Measurements from ENCODE around the gene NLRP4.

The NLRP4 gene

DNA sequence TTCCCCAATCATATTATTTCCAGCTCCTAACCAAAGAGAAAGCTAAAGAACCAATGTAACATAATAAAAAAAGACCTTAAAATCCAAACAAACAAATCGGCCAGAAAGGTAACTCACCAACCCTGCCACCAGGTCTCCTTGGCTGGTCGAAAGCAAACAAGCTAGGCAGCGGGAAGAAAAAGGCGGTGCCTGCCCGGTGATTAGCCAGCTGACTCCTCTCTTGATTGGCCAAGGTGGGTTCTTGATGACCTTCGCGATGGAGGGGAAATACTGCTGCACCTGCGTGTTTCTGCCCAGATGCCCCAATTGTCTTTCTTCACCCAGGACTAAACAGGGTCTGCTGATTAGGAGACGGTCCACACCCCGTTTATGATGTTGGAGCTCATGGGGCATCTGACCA, 4.5 kb upstream of the NLRP4 start, which contains the start of gene NLRP11:
Gene NLRP11, minus strand, starts transcription at position 154 of the 400 bp plus-strand sequence. CDS start 13,825 bp downstream, outside the sequence.
- TF ChIP-seq SPI1 (IDR thresholded peaks at IDR 0.05; ENCODE audit: low read depth, low read length) = no peak
- no peak for TF ChIP-seq PAX5 (IDR thresholded peaks at IDR 0.05; ENCODE audit: insufficient read depth, low read length, severe bottlenecking)
- no peak for TF ChIP-seq POLR2A (IDR thresholded peaks at IDR 0.05; ENCODE audit: low read depth, low read length)
- TF ChIP-seq POLR2AphosphoS5 (IDR thresholded peaks at IDR 0.05; ENCODE audit: low read depth, low read length) = no peak
- no peak for FAIRE-seq
- no peak for DNase-seq (ENCODE audit: insufficient read length, low spot score)

DNA sequence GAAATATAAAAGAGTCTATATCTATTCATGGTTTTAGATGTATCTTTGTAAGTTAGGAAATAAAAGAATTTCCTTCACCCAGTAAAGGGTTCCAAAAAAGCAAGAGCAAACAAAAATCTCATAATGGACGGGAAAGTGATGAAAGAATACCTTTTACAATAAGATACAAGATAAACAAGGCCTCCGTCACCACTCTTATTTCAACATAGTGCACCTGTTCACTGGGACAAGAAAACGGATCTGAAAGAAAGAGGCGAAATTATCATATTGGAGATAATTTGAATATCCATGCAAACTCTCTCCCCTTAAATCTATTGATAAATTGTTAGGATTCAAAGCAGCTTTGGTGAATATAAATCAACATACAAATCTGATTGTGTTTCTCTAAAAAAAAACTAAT, 3.7 kb upstream of the NLRP4 start:
- FAIRE-seq (no peak), DNase-seq (ENCODE audit: insufficient read length, low spot score) (no peak)
- TF ChIP-seq SPI1 (IDR thresholded peaks at IDR 0.05; ENCODE audit: low read depth, low read length) (no peak), POLR2A (IDR thresholded peaks at IDR 0.05; ENCODE audit: low read depth, low read length) (no peak), TAF1 (IDR thresholded peaks at IDR 0.05; ENCODE audit: low read depth, low read length) (no peak), PAX5 (IDR thresholded peaks at IDR 0.05; ENCODE audit: insufficient read depth, low read length, severe bottlenecking) (no peak), POU2F2 (IDR thresholded peaks at IDR 0.05; ENCODE audit: low read depth, low read length) (no peak), POLR2AphosphoS5 (IDR thresholded peaks at IDR 0.05; ENCODE audit: low read depth, low read length) (no peak)

DNA sequence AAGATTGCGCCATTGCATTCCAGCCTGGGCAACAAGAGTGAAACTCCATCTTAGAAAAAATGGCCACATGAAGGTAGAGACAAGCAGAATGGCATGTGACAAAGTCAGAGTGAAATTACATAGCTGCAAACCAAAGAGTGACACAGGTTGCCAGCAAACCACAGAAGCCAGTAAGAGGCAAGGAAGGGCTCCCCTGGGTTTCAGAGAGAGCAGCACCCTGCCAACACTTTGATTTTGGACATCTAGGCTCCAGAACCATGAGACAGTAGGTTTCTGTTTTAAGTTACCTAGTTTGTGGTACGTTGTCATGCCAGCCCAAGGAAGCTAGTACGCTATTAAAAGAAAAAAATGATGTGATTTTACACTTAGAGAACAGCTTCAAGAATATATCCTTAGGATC, 1.9 kb downstream of the NLRP4 start:
- no peak for TF ChIP-seq TAF1 (IDR thresholded peaks at IDR 0.05; ENCODE audit: low read depth, low read length)
- no peak for TF ChIP-seq SPI1 (IDR thresholded peaks at IDR 0.05; ENCODE audit: low read depth, low read length)
- no peak for TF ChIP-seq POLR2A (IDR thresholded peaks at IDR 0.05; ENCODE audit: low read depth, low read length)
- no peak for TF ChIP-seq POU2F2 (IDR thresholded peaks at IDR 0.05; ENCODE audit: low read depth, low read length)
- TF ChIP-seq POLR2AphosphoS5 (IDR thresholded peaks at IDR 0.05; ENCODE audit: low read depth, low read length) = no peak
- no peak for TF ChIP-seq PAX5 (IDR thresholded peaks at IDR 0.05; ENCODE audit: insufficient read depth, low read length, severe bottlenecking)
- FAIRE-seq (no peak), DNase-seq (ENCODE audit: insufficient read length, low spot score) (no peak)

DNA sequence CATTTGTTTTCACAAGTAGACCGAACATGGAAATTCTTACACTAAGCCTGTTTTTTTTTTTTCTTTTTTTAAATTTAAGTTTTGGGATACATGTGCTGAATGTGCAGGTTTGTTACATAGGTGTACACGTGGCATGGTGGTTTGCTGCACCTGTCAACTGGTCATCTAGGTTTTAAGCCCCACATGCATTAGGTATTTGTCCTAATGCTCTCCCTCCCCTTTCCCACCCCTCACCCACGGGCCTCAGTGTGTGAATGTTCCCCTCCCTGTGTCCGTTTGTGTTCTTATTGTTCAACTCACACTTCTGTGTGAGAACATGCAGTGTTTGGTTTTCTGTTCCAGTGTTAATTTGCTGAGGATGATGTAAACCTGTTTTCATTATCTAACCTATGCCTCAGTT, 2.6 kb downstream of the NLRP4 start:
- DNase-seq (ENCODE audit: insufficient read length, low spot score) = no peak
- FAIRE-seq = no peak
- TF ChIP-seq PAX5 (IDR thresholded peaks at IDR 0.05; ENCODE audit: insufficient read depth, low read length, severe bottlenecking) = no peak
- no peak for TF ChIP-seq POLR2AphosphoS5 (IDR thresholded peaks at IDR 0.05; ENCODE audit: low read depth, low read length)
- no peak for TF ChIP-seq POLR2A (IDR thresholded peaks at IDR 0.05; ENCODE audit: low read depth, low read length)
- no peak for TF ChIP-seq SPI1 (IDR thresholded peaks at IDR 0.05; ENCODE audit: low read depth, low read length)
- no peak for TF ChIP-seq TAF1 (IDR thresholded peaks at IDR 0.05; ENCODE audit: low read depth, low read length)
- no peak for TF ChIP-seq POU2F2 (IDR thresholded peaks at IDR 0.05; ENCODE audit: low read depth, low read length)

DNA sequence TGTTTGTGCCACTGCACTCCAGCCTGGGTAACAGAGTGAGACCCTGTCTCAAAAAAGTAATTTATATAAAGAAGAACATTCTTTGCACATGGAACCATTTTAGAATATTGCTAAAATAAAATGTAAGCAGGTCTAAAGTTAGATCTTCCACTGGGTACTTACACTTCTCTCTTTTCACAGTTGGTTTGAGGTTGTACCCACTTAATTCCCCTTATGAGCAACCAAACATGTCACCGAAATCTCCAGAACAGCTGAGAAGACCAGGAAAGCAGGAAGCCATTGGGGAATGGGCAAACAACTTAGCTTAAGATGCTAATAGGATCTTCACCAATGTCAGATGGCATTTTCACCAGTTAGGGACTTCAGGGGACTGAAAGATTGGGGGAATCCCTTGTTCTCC, 18.8 kb downstream of the NLRP4 start:
- FAIRE-seq (no peak), DNase-seq (ENCODE audit: insufficient read length, low spot score) (no peak)
- TF ChIP-seq POLR2AphosphoS5 (IDR thresholded peaks at IDR 0.05; ENCODE audit: low read depth, low read length) = no peak
- no peak for TF ChIP-seq TAF1 (IDR thresholded peaks at IDR 0.05; ENCODE audit: low read depth, low read length)
- TF ChIP-seq PAX5 (IDR thresholded peaks at IDR 0.05; ENCODE audit: insufficient read depth, low read length, severe bottlenecking) = no peak
- TF ChIP-seq POU2F2 (IDR thresholded peaks at IDR 0.05; ENCODE audit: low read depth, low read length) = no peak
- no peak for TF ChIP-seq SPI1 (IDR thresholded peaks at IDR 0.05; ENCODE audit: low read depth, low read length)
- TF ChIP-seq POLR2A (IDR thresholded peaks at IDR 0.05; ENCODE audit: low read depth, low read length) = no peak

DNA sequence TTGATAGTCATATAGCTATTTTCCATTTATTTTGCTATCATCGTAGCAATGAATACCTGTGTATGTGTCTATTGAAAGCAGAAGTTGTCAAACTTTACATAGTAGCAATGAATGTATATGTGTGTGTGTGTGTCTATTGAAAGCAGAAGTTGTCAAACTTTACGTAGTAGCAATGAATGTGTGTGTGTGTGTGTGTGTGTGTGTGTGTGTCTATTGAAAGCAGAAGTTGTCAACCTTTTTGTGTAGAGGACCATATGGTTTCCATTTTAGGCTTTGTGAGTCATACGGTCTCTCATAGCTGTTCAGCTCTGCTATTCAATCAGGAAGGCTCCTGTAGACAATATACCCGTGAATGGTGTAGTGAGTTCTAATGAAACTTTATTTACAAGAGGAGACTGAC, 20.8 kb downstream of the NLRP4 start:
- DNase-seq (ENCODE audit: insufficient read length, low spot score) (no peak), FAIRE-seq (no peak)
- TF ChIP-seq POU2F2 (IDR thresholded peaks at IDR 0.05; ENCODE audit: low read depth, low read length) (no peak), TAF1 (IDR thresholded peaks at IDR 0.05; ENCODE audit: low read depth, low read length) (no peak), POLR2A (IDR thresholded peaks at IDR 0.05; ENCODE audit: low read depth, low read length) (no peak), PAX5 (IDR thresholded peaks at IDR 0.05; ENCODE audit: insufficient read depth, low read length, severe bottlenecking) (no peak), POLR2AphosphoS5 (IDR thresholded peaks at IDR 0.05; ENCODE audit: low read depth, low read length) (no peak), SPI1 (IDR thresholded peaks at IDR 0.05; ENCODE audit: low read depth, low read length) (no peak)

DNA sequence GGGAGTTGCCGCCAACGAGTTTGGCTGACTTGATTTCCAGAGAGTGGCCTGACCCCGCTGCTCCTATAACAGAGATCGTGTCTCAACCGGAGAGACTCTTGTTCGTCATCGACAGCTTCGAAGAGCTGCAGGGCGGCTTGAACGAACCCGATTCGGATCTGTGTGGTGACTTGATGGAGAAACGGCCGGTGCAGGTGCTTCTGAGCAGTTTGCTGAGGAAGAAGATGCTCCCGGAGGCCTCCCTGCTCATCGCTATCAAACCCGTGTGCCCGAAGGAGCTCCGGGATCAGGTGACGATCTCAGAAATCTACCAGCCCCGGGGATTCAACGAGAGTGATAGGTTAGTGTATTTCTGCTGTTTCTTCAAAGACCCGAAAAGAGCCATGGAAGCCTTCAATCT, 21.6 kb downstream of the NLRP4 start:
- no peak for FAIRE-seq
- no peak for DNase-seq (ENCODE audit: insufficient read length, low spot score)
- TF ChIP-seq TAF1 (IDR thresholded peaks at IDR 0.05; ENCODE audit: low read depth, low read length) = no peak
- no peak for TF ChIP-seq PAX5 (IDR thresholded peaks at IDR 0.05; ENCODE audit: insufficient read depth, low read length, severe bottlenecking)
- no peak for TF ChIP-seq SPI1 (IDR thresholded peaks at IDR 0.05; ENCODE audit: low read depth, low read length)
- no peak for TF ChIP-seq POLR2AphosphoS5 (IDR thresholded peaks at IDR 0.05; ENCODE audit: low read depth, low read length)
- no peak for TF ChIP-seq POU2F2 (IDR thresholded peaks at IDR 0.05; ENCODE audit: low read depth, low read length)

DNA sequence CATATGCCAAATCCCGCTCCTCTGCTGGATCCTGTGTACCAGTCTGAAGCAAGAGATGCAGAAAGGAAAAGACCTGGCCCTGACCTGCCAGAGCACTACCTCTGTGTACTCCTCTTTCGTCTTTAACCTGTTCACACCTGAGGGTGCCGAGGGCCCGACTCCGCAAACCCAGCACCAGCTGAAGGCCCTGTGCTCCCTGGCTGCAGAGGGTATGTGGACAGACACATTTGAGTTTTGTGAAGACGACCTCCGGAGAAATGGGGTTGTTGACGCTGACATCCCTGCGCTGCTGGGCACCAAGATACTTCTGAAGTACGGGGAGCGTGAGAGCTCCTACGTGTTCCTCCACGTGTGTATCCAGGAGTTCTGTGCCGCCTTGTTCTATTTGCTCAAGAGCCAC, 22.1 kb downstream of the NLRP4 start:
- TF ChIP-seq PAX5 (IDR thresholded peaks at IDR 0.05; ENCODE audit: insufficient read depth, low read length, severe bottlenecking) = no peak
- no peak for TF ChIP-seq SPI1 (IDR thresholded peaks at IDR 0.05; ENCODE audit: low read depth, low read length)
- no peak for TF ChIP-seq TAF1 (IDR thresholded peaks at IDR 0.05; ENCODE audit: low read depth, low read length)
- no peak for TF ChIP-seq POLR2AphosphoS5 (IDR thresholded peaks at IDR 0.05; ENCODE audit: low read depth, low read length)
- TF ChIP-seq POU2F2 (IDR thresholded peaks at IDR 0.05; ENCODE audit: low read depth, low read length) = no peak
- no peak for TF ChIP-seq POLR2A (IDR thresholded peaks at IDR 0.05; ENCODE audit: low read depth, low read length)
- FAIRE-seq = no peak
- no peak for DNase-seq (ENCODE audit: insufficient read length, low spot score)

DNA sequence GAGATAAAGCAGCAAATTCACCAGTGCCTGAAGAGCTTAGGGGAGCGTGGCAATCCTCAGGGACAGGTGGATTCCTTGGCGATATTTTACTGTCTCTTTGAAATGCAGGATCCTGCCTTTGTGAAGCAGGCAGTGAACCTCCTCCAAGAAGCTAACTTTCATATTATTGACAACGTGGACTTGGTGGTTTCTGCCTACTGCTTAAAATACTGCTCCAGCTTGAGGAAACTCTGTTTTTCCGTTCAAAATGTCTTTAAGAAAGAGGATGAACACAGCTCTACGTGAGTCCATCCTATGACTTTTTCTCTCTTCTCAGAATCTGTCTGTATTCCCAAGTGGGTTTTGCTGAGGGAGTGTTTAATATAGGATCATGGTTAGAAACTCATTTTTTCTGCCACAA, 22.6 kb downstream of the NLRP4 start:
- no peak for FAIRE-seq

DNA sequence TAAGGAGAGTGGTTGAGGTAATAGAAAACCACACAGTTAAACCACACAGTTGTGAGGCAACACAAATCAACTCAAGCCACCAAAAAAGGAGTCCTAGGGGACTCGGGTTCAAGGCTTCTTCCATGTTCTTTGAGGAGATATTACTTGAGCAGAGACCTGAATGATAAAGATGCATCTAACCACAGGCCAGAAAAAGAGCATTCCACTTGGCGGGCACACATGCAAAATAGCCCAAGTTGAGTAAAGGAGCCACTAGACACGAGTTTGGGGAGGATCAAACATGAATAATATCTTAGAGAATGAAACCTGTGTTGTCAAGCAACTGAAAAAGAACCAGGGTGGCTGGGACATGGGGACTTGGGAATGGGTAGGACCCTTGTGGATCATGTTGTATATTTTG, 30.2 kb downstream of the NLRP4 start:
- no peak for FAIRE-seq
- TF ChIP-seq PAX5 (IDR thresholded peaks at IDR 0.05; ENCODE audit: insufficient read depth, low read length, severe bottlenecking) = no peak
- no peak for TF ChIP-seq SPI1 (IDR thresholded peaks at IDR 0.05; ENCODE audit: low read depth, low read length)
- TF ChIP-seq POLR2A (IDR thresholded peaks at IDR 0.05; ENCODE audit: low read depth, low read length) = no peak
- no peak for TF ChIP-seq TAF1 (IDR thresholded peaks at IDR 0.05; ENCODE audit: low read depth, low read length)
- no peak for TF ChIP-seq POU2F2 (IDR thresholded peaks at IDR 0.05; ENCODE audit: low read depth, low read length)
- TF ChIP-seq POLR2AphosphoS5 (IDR thresholded peaks at IDR 0.05; ENCODE audit: low read depth, low read length) = no peak
- no peak for DNase-seq (ENCODE audit: insufficient read length, low spot score)

More for the DNA sequence above, 22.6 kb downstream of the NLRP4 start:
- DNase-seq (ENCODE audit: insufficient read length, low spot score) = no peak
- TF ChIP-seq POU2F2 (IDR thresholded peaks at IDR 0.05; ENCODE audit: low read depth, low read length) = no peak
- TF ChIP-seq SPI1 (IDR thresholded peaks at IDR 0.05; ENCODE audit: low read depth, low read length) = no peak
- TF ChIP-seq POLR2A (IDR thresholded peaks at IDR 0.05; ENCODE audit: low read depth, low read length) = no peak
- no peak for TF ChIP-seq POLR2AphosphoS5 (IDR thresholded peaks at IDR 0.05; ENCODE audit: low read depth, low read length)
- TF ChIP-seq TAF1 (IDR thresholded peaks at IDR 0.05; ENCODE audit: low read depth, low read length) = no peak
- no peak for TF ChIP-seq PAX5 (IDR thresholded peaks at IDR 0.05; ENCODE audit: insufficient read depth, low read length, severe bottlenecking)

Data from GM12891 (cell line).